Psoas muscle (tissue), 8 donors: ENCODE data around the gene ACOT11. TPM values are rescaled to one million over a fixed set of nuclear protein-coding genes. Genes with fewer than 3 reads are reported as not detected.
A peak's percentile ranks its signal among the peaks of the same experiment; 100 is the strongest.

Source experiments
- ATAC-seq, 4 donors: fragments of 200-7000 bp; cut with Tn5 transposase; one replicate each; pipeline ENCODE4 v1.9.1; 2020; ENCODE audit warnings: moderate library complexity in 3 of 4, mild to moderate bottlenecking in 2 of 4
- DNase-seq, 2 donors: peaks; one replicate each; pipeline ENCODE4 v3.0.0-alpha.2; 2020
- H3K27ac ChIP-seq: fragments of 200-600 bp; one replicate; pipeline ENCODE4 v1.8.0; 2022
- H3K27me3 ChIP-seq, 3 donors: fragments of 200-600 bp in 1 of 3; one replicate each; pipeline versions ENCODE4 v1.6.1 to v1.8.0; 2013 to 2022; ENCODE audit warnings: low read length in 2 of 3, mild to moderate bottlenecking in 2 of 3, moderate library complexity in 1 of 3; ENCODE audit not compliant: insufficient read depth in 3 of 3
- H3K36me3 ChIP-seq, 2 donors: fragments of 200-600 bp in 1 of 2; one replicate each; pipeline versions ENCODE4 v1.6.1 to v1.8.0; 2013 to 2022; ENCODE audit warnings: low read depth in 1 of 2, mild to moderate bottlenecking in 1 of 2, moderate library complexity in 1 of 2; ENCODE audit not compliant: insufficient read depth in 1 of 2
- H3K4me1 ChIP-seq: fragments of 200-600 bp; one replicate; pipeline ENCODE4 v1.8.0; 2022
- H3K4me3 ChIP-seq: fragments of 200-600 bp; one replicate; pipeline ENCODE4 v1.8.0; 2022; ENCODE audit warnings: mild to moderate bottlenecking
- H3K9me3 ChIP-seq: fragments of 200-600 bp; one replicate; pipeline ENCODE4 v1.8.0; 2022
- WGBS, 3 donors: extraction: QIAGEN DNeasy Blood & Tissue Kit; methylation state at CpG; one replicate each; pipeline versions ENCODE4 v1.1.6 to v1.1.7; 2013; 5-methylcytosine and 5-hydroxymethylcytosine counted together
- intact Hi-C, 2 donors: fragments of 100-400 bp; cut with DNase I; formaldehyde crosslinking; loops; one replicate each; pipeline versions ENCODE4 v1.11.0 to v1.14.2; 2022
- long read RNA-seq, 2 donors: library from polyadenylated mRNA; unstranded; transcript quantifications; one replicate each; pipeline ENCODE4 v2.0.0, GENCODE V29; 2021
- polyA plus RNA-seq, 3 donors: library from polyadenylated mRNA; stranded (reverse); fragments of 200-250 nt; gene quantifications; one replicate each; pipeline ENCODE4 v1.2.3, GENCODE V29; 2013
- total RNA-seq, 4 donors: library from RNA; stranded (reverse); fragmentation: NEBNext Ultra II Directional in 2 of 4; extraction: Animal tissue kit (Norgen Biotek cat#: 25700) in 2 of 4; gene quantifications; one replicate each; pipeline versions ENCODE4 v1.2.1 to v1.2.4, GENCODE V29; 2021 to 2023
- TF ChIP-seq, protein P1 (sequence below): fragments of 200-600 bp; IDR thresholded peaks from one replicate; pipeline ENCODE4 v1.8.0; 2022; ENCODE audit warnings: antibody characterized with exemption
- donor health status: healthy with polysubstance abuse.
- donor health status: DM: no; HTN: no; CAD: no; lungs with moderate emphysema.
- donor health status: Bipolar disorder and iron deficiency.
- donor health status: healthy.
- donor health status: DM: yes; HTN: yes; CAD: no.
- donor health status: DM: no; HTN: no; CAD: no.
- donor health status: DM: no; HTN: no; CAD: no.
- donor health status: DM: yes; HTN: yes; CAD: no.

The ACOT11 gene
- total RNA-seq (10 to 100 TPM in 1 of 4 donors, 1 to 10 TPM in 3; 2.4 to 13.9 (median 5.0) TPM), polyA plus RNA-seq (1 to 10 TPM in 1 of 3 donors, under 1 TPM in 2; 0.82 to 2.3 (median 0.93) TPM)
- long read RNA-seq, donor 1, partial matches to known transcripts = 0 of 1 reads
- long read RNA-seq, donor 1, other reads (novel, unspliced or antisense) = 0 of 1 reads
- long read RNA-seq, donor 2, transcript ACOT11-201 (16 exons, 3,082 nt) = major isoform, 5 of 9 reads
- long read RNA-seq, donor 2, partial matches to known transcripts = 0 of 9 reads
- long read RNA-seq, donor 2, other reads (novel, unspliced or antisense) = 4 of 9 reads

DNA sequence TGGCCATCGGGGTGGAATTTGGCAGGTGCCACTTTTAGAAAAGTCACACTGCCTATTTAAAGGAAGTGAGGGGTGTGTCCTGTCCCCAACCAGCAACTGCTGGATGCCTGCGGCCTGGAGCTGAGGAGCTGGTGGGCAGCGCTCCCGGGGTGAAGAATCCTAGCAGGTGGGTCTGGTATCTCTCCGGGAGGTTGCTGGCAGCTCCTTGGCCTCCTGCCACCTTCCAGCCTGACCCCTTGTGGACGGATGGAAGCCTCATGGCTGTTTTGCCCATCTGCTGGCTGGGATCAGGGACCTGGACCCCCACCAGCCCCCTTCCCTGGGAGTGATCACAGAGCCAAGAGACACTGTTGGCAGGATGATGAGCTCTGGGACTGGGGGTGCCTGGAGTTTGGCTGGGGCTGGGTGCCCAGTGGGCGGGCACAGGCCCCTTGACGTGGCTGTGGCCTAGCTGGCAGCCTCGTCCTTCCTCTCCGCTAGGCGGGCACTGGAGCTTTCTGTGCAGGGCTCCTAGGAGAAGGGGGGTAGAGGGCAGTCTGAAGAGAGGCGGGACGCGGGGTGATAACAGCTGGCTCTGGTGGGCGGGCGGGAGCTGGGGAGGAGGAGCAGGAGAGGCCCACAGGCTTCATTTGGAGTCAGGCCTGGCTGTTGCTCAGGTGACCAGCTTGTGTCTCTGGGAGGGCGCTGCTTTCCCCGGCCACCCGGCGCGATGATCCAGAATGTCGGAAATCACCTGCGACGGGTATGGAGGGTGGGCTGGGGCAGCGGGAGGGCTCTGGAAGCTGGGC lies at the start of gene ACOT11:
Gene ACOT11 (plus strand): TSS at position 628 of the 788 bp plus-strand sequence. CDS start 82 bp downstream, at position 710.
- no peaks in the 10 kb centered on the region for H3K36me3 ChIP-seq
- H3K27ac ChIP-seq = peak within 1 kb of the TSS; percentile 90
- 12 to 20% (median 18%) methylated on average over 22 to 25 of the region's 25 CpGs for WGBS, 3 donors
- ATAC-seq = peak; percentile 91 to 94 (median 93)
- peak; percentile 88 to 96 for DNase-seq
- TF ChIP-seq, protein P1, sequence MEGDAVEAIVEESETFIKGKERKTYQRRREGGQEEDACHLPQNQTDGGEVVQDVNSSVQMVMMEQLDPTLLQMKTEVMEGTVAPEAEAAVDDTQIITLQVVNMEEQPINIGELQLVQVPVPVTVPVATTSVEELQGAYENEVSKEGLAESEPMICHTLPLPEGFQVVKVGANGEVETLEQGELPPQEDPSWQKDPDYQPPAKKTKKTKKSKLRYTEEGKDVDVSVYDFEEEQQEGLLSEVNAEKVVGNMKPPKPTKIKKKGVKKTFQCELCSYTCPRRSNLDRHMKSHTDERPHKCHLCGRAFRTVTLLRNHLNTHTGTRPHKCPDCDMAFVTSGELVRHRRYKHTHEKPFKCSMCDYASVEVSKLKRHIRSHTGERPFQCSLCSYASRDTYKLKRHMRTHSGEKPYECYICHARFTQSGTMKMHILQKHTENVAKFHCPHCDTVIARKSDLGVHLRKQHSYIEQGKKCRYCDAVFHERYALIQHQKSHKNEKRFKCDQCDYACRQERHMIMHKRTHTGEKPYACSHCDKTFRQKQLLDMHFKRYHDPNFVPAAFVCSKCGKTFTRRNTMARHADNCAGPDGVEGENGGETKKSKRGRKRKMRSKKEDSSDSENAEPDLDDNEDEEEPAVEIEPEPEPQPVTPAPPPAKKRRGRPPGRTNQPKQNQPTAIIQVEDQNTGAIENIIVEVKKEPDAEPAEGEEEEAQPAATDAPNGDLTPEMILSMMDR = peak; percentile 68
- no peaks in the 10 kb centered on the region for H3K9me3 ChIP-seq
- H3K4me1 ChIP-seq = peaks cover 49% of the 10 kb centered on the region
- peak within 1 kb of the TSS; percentile 63 for H3K4me3 ChIP-seq
- intact Hi-C loops = loop anchor here (5.0 kb wide), 1 partner anchor 35 kb away; no protein-coding TSS in a partner anchor
- no peaks in the 10 kb centered on the region for H3K27me3 ChIP-seq

DNA sequence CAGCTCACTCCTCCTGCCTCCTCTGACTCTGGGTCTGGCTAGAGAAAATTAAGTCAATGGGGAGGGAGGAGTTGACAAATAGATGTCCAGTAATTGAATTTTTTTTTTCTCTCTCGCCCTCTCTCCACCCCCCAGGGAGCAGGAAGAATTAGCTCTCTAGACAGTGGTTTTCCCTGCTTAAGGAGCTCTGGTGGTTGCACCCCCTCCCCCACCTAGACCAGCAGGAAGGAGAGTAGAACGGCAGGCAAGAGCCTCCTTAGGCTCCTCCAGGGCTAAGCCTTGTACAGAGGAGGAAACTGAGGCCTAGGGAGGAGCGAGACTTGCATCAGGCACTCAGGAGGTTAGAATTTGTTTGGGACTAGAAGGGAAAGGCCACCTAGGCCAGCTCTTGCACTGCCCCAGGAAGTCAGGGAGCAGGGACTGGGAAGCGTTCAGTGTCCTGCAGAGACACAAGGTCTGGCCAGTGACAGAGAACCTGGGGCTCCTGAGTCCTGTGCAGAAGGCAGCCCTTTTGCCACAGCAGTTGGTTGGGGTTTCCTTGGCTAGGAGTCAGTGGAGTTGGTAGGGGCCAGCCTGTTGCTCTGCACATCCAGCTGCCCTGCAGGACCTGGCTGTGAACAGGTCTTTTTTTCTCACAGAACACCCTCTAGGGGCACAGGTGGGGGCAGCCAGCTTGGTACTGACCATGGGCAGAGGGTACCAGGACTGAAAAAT lies 49.5 kb upstream of the ACOT11 start:
- Histone ChIP-seq H3K4me1 (no peaks in the 10 kb centered on the region), H3K9me3 (no peaks in the 10 kb centered on the region), H3K27me3 (peaks cover 0 to 14% (median 0%) of the 10 kb centered on the region in 3 donors), H3K4me3 (peak overlapping the region; percentile 60), H3K36me3 (no peaks in the 10 kb centered on the region), H3K27ac (no peak overlapping the region)
- intact Hi-C loops = no loop called here
- TF ChIP-seq, protein P1 = no peak
- peak in 2 of 4 donors; percentile 14 to 23 for ATAC-seq
- WGBS, 3 donors = 79 to 85% (median 84%) methylated on average over 4 of the region's 4 CpGs
- no peak for DNase-seq

DNA sequence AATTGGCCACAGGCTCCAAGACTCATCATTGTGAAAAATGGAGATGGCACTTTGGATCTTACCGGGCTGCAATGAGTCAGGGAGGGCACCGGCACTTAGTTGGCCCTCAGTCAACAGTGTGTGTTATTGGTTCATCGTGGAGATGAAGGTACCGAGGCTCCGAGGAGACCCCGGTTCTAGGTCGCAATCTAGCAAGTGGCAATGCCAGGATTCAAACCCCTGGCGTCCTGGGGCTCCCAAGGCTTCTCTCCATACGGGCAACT lies 49.0 kb upstream of the ACOT11 start:
- 2 to 6% (median 5%) methylated on average over 9 of the region's 9 CpGs for WGBS, 3 donors
- TF ChIP-seq, protein P1 = no peak
- no peak for DNase-seq
- Histone ChIP-seq H3K36me3 (no peaks in the 10 kb centered on the region), H3K27me3 (peaks cover 0 to 14% (median 0%) of the 10 kb centered on the region in 3 donors), H3K27ac (no peak overlapping the region), H3K4me3 (peak overlapping the region; percentile 60), H3K9me3 (no peaks in the 10 kb centered on the region), H3K4me1 (no peaks in the 10 kb centered on the region)
- ATAC-seq = peak; percentile 26 to 64 (median 44)
- intact Hi-C loops = no loop called here

DNA sequence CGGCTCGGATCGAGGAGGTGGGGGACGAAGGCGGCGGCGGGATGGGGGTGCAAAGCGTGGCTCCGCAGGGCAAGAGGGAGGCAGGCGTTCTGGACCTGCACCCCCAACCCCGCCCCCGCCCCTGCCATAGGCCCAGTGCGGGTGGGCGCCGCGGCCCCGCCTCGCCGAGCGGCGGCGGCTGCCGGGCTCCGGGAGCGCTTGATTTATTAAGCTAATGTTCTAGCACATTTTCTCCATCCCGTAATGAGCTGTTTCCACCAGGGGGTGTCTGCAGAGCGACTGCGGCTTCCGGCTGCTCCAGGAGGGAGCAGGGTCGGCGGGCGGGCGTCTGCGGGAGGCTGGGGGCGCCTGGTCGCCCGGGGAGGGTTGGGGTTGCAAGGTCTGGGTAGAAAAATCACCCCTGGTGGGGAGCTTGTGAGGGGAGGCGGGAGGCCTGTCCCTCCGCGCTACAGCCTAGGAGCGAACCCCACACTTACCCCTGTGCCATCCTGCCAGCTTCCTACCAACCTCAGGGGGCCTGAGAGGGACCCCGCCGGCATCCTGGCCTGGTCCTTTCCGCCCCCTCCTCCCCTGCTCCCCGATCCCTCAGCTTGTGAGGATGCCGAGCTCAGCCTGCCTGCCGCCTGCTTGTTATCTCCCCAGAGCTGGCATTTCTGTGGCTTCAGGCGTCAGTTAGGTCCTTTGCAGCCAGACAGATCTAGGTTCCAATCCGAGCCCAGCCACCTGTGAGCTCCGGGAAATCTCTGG lies 48.5 kb upstream of the ACOT11 start:
- peak; percentile 36 to 73 (median 70) for ATAC-seq
- peak overlapping the region; percentile 60 for H3K4me3 ChIP-seq
- H3K36me3 ChIP-seq = no peaks in the 10 kb centered on the region
- H3K27me3 ChIP-seq = peaks cover 0 to 14% (median 0%) of the 10 kb centered on the region in 3 donors
- intact Hi-C loops = loop anchor here in 1 of 2 donors (10.0 kb wide), 1 partner anchor 315 kb away; no protein-coding TSS in a partner anchor
- WGBS, 3 donors = 4 to 9% (median 6%) methylated on average over 33 to 50 of the region's 50 CpGs
- H3K27ac ChIP-seq = no peak overlapping the region
- H3K9me3 ChIP-seq = no peaks in the 10 kb centered on the region
- no peak for DNase-seq
- TF ChIP-seq, protein P1 = no peak
- H3K4me1 ChIP-seq = no peaks in the 10 kb centered on the region
